GM18870 (cell line): ENCODE measurements around the gene MYBPH.

Experiments used
- ATAC-seq: cut with Tn5 transposase; IDR thresholded peaks from one replicate; pipeline ENCODE4 v1.9.1; 2021; ENCODE audit warnings: moderate library complexity; ENCODE audit not compliant: unreplicated experiment

MYBPH gene

DNA sequence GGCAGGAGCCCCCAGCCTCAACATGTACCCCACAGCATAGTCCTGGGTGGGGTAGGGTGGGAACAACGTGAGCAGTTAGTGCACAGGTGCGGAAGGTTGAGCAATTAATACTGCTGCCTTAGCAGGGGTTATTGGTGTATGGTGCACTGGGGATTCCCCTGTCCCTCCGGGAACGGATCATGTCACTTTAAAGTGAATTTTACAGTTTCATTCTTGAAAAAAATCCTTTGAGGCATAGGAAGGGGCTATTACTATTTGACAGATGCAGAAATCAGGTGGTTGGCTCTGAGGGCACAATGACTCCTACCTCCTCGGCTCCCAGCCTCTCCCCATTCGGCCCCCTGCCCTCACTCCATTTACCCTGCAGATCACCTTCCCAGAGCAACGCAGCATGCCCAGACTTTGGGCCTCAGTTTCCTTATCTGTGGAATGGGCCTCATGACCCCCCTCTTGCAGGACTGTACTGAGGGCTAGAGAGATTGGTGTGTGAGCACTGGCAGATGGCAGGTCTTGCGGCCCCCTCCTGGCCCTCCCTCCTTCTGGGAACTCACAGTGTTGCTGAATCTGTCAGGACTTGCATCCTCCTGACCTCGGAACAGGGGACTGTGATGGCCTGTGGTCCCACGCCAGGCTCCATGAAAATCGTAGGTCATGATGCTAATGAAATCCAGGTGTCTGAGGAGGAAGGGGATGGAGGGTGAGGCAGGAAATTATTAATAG is 5.1 kb upstream of the MYBPH start:
- no peak for ATAC-seq

DNA sequence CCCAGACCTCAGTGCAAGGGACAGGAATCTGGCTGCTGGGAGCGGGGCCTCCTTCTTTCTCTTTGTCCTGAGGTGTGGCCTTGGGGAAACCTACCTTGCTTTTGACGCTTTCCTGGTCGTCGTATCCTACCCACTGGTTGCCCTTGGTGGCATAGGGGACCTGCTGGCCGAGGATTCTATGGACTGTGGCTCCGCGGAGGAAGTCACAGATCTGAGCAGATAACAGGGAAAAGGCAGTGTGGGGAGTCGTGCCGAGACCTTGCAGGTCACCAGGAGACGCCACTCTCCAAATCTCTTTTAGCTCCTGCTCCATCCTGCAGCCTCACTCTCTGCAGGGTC is 4.0 kb upstream of the MYBPH start:
- no peak for ATAC-seq

DNA sequence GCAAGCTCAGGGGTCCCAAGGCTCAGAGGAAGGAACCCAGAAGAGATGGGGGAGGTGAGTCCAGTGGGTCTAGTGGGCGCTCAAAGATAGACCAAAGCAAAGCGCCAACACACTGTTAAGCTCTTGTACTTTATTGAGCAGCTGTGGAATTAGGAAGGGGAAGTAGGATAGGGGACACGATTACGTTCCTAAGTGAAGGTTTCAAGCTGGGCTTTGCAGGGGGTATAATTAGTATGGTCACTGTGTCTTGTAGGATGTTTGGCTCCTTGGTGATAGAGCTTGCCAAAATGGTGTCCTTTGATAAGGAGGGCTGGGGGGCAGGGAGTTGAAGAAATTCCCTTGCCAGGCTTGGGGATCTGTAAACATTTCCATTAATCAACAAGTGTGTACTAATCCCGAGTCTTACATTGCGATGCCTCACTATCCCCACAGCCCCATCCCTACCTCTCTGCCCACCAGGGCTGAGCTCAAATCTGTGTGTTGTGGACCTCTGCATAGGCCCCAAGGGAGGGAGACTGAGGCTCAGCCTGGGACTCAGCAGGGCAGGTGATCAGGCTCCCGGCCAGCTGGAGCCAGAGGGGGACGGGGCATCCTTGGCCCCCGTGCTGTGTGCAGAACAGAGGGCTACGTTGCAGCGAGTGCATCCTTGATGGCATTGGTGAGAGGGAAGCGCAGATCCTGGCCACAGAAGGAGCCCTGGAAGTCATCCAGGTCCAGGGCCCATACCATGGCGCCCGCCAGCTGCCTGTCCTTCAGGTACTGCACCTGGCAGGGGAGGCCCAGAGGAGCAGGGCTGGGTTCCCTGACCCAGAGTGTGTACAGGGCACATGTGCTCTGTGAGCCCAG is 3.4 kb upstream of the MYBPH start:
- ATAC-seq: no peak

DNA sequence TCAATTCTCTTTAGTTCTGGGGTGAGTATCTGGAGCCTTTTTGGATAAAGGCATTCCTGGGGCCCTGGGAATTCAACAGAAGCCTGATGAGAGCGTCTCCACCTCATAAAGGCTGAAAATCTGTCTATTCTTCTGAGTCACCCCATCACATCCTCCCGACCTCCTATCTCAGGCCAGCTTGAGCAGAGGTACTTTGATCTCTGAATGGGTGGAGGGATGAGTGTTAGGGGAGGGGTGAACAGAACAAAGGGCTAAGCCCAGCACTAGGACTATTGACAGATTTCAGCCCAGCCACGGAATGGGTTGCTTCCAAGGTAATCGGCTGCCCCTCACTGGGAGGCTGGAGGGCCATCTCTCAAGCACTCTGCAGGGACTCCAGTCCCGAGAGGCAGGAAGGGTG is 2.5 kb upstream of the MYBPH start:
- ATAC-seq: no peak

DNA sequence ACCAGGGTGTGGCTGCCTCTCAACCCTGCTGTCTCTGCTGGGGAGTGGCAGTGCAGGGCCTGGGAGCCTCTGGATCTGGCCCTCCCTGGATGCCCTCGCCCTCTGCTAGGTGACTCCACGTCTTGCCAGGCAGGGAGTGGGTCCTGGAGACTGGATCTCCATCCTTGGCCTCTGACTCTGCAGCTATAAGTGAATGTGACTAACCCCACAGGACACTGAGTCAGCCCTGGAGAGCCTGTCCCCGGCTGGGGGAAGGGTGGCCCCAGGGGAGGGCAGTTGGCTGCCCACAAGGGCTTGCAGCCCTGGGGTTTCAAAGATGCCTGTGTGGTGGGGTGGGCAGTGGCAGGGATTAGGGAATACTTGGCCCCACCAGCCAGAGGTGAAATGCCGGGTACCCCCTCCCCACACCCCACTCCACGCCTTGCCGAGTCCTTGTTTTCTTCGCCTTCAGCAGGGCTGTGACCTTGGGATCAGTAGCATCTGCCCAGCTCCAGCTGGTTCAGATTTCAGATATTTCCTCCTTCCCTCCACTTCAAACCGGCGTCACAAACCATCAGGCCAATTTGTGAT is 1.9 kb upstream of the MYBPH start:
- no peak for ATAC-seq

DNA sequence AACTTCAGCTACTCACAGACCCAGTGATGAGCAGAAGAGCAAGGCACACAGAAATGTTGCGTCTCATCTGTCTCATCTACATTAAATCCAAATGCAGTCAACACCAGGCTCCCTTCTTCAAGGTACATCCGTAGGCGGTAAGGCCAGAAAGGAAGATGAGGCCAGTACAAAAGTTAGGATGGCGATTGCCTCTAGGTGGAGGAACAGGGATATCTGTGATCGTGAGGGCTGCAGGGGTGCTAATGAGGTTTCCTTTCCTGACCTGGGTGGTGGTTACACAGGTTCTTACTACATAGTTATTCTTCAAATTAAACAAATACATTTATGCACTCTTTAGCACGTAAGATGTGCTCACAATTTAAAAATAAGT is 1.4 kb upstream of the MYBPH start:
- no peak for ATAC-seq

DNA sequence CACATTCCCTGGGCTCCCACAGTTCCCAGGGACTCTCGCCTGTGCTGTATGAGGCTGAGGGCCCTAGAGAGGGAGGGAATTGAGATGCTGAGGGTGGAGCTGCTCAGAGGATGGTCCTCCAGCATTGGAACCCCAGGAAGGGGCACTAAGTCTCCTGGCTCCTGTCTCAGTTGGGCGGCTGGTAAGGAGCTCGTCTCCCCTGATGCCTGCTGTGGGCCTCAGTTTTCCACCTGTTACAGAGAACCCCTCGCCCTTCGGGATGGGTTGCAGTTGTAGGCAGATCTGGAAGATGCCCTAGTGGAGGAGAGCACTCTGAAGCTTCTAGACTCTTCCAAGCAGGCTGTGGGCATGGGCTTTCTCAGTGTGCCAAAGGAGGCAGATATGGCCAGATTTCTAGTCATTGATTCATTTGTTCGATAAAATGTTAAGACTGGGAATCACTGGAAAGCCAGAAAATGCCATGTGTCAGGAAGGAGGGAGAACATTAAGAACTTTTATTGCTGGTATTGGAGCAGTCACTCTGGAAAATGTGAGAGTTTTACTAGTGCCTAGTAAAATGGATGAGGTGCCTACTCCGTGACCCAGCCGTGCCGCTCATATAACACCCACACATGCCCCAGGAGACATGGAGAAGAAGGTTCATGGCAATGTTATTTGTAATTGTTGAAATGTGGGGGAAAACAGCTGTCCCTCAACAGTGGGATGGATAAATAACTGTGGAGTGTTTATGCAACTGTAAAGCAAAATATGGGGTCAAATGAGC is 828 bp upstream of the MYBPH start:
- no peak for ATAC-seq

DNA sequence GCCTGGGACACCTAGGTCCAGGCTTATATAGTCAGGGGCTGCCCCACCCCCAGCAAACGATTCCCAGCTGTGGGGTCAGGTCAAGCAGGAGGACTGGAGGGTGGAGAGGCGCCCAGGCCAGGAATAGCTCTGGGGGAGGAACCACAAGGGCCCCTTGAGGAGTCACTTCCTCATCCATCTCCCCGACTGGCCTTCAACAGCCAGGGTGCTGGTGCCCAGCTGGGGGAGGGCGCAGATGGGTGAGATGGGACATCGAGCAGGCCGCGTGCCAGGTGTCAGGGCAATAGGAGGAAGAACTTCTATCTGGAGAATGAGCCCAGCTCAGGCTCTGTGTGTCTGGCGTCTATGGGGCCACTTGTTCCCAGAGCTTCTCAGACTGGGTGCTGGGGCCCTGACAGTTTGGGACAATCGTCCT is 208 bp upstream of the MYBPH start:
- ATAC-seq: no peak

DNA sequence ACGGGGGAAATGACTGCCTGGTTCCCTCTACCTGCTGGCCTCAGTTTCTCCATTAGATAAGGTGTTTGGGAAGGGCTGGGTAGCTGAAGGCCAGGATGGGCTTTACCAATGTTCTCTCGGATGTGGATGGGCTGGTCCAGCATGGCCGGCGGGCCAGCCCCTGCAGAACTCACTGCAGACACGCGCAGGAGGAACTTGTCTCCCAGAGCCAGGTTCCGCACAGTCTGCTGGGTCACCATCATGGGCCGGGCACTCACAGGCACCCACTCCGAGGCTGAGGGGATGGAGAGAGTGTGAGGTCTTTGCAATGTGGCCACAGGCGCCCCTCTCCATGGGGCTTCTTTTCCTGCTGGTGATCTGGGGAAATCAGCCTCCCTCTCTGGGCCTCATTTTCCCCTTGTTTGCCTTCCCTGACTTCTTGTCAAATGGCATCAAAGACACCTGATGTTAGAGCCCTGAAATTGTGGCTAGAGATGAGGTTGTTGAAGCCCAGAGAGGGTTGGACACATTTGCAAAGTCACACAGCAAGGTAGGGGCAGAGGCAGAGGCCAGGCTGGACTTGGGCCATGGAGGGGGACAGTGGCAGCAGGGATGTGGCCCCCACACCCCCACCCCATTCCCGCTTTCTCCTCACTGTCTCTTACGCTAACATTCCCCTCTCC is 1.2 kb downstream of the MYBPH start:
- no peak for ATAC-seq

DNA sequence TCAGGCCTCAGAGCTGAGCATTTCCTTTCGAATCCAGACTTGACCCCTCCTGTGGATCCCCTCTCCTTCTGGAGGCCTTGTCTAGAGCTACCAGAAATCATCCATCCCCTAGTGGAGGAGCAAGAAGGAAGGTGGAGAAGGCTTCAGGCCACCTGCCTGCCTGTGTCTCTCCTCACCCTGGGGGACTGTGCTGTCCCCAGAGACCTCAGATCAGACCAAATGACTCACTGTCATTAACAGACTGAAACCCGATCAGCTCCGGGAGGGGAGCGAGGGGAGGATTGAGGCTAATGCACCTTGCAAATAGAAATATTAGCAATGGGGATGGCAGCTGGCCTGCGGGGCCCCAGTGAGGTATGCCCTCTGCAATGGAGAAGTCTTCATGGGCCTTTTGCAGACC is 2.1 kb downstream of the MYBPH start:
- peak; percentile 71 for ATAC-seq

DNA sequence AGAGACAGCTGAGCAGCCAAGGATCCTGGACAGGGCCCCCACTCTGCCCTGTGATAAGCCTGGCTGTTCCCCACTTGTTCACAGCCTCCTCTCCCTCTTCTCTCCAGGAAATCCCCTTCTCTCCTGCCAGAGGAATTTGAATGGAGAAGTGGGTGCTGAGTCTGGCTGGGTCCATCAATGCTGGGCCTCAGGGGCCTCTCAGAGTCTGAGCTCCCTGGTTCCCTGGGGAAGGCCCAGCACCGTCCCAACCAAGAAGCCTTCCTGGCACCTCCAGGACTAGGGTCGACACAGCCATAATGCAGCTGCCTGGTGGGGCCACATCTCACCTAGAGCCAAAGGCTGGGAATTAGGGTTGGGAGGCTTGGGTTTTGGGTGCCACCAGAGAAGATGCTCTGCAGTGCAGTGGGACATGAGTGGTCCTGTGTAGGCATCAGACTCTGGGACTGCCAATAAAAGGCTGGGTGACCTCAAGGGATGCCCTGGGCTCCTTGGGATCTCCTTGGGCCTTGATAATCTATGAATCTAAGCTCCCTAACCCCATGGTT is 2.5 kb downstream of the MYBPH start:
- no peak for ATAC-seq

DNA sequence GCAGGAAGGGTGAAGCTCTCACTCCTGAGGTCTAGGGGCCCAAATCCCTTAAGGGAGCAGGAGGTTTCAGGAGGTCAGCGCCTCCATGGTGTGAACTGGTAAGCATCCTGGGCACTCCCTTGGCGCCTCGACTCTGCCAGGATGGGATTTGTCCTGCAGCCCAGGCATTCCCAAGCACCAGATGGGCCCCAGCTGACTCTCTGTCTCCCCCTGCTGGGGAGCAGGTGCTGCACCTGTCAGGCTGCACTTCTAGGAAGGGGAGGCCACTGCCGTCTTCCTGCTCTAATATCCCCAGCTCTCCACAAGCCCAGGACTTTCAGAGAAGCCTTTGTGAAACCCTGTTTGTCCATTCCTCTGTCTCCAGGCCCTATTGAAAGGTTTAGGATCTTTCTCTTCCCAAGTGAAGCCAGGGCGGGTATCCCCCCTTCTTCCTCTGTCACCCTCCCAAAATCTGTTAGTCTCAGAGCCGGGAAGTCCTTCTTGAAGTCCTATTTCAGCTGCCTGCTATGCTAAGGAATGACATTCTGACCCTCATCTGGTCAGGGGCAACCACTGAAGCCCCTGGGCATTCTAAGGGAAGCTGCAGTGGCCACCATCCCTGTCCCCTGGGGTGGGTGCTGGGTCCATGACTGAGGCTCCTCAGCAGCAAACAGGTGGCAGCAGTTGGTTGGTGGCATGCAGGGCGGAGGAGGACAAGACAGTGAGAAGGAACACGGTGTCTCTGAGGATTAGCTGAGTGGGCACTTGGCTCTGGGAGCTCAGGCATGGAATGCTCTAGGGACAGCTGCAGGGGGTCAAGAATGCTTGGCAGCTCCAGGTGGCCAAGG is 3.2 kb downstream of the MYBPH start:
- no peak for ATAC-seq

DNA sequence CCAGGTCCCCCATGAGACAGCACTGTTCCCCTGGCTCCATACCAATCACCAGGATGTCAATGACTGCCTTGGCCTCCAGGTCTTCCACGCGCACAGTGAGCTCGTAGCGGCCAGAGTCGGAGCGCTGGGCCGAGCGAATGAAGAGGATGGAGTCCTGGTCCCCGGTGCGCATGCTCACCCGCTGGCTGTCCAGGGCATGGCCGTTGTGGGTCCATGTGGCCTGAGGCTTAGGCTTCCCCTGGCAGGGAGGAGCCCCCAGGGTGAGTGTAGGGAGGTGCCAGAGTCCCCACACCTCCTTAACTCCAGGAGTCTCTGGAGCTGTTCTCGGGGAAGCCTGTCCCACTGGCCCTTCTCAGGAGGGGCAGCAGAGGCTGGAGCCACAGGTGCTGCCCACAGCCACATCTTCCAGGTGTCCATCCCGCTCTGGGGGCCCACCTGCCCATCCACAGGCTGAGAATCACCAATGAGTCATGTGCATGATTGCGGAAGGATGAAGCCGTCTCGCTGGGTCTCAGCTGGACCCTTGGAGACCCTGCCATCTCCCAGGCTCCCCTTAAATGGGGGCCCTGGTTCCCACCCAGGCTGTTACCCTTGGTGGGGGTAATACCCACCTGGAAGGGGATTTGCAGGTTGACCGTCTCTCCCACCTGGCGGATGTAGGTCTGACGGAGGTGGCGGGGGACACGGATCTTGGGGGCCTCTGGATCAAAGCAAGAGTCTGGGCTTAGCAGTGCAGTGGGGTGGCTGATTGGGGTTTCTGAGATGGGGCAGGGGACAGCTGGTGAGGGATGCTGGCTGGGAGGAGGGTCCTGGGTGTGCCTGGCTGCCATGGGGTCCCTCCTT is 4.1 kb downstream of the MYBPH start:
- no peak for ATAC-seq

DNA sequence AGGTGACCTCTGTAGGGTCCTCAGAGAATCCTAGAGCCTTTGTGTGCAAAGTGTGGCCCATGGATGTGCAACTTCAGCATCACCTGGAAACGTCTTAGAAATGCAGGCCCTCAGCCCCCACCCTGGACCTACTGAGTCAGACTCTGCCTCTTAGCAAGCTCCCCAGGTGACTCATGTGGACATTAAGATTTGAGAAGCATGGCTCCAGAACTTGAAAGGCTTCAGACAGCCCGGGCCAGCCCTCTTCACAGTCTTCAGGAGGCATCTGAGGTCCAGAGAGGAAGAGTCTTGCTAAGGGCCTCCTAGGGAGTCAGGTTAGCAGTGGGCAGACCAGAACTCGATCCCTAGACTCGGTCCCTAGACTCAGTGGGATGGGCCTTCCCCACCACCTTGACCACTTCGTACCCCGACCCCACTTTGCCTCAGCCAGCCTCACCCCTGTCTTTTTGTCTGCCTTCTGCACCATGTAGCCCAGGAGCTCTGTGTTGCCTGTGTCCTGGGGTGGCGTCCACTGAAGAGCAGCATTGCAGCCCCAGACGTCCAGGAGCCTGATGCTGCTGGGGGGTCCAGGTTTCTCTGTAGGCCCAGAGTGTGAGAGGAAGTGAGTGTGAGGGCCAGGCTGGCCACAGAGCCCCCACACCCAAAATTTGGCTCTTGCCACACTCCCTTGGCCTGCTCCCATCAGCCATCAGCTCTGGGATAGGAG is 4.8 kb downstream of the MYBPH start:
- ATAC-seq: no peak

DNA sequence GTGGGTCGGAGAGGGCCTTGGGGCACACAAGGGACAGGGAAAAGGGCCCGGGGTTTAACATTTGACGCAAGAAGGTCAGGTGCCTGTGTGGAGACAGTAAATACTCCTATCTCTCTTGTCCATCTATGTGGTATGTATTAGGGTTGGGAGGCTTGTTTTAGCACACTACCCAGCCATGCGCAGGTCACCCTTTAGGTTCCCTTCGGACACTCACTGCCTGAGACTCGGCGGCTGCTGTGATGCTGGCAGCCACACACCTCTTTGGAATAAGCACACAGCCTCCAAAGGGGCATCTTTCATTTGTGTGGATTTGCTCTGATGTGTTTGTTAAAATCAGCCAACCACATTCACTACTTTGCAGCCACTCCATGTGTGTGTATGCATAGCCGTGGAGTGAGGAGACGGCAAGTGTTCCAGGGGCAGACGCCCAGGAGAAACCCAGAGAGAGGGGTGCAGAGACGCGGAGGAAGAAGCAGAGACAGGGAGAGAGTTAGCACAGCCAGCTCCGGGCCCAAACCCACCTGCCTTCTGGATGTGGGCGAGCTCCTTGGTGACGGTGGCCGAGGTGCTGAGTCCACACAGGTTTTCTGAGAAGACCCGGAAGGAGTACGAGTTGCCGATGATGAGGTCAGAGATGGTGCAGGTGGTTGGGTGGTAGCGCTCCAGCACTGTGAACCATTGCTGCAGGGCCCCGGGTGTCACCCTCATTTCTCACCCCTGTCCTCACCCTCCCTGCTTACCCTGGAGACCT is 5.7 kb downstream of the MYBPH start:
- no peak for ATAC-seq

DNA sequence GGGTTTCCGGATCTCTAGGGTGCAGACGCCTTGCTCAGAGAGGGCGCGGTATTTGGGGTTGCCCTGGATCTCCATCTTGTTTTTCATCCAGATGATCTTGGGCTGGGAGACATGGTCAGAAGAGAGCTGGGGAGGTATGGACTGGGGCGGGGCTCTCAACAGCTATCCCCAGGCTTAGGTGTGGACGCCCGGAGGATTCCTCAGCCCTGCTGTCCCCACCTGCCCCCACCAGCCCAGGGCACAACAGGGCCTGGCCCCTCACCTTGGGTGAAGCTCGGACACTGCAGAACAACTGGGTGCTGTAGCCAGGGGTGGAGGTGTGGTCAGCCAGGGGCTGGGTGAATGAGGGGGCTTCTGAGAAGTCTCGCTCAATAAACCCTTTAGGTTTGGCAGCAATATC is 6.6 kb downstream of the MYBPH start:
- no peak for ATAC-seq

DNA sequence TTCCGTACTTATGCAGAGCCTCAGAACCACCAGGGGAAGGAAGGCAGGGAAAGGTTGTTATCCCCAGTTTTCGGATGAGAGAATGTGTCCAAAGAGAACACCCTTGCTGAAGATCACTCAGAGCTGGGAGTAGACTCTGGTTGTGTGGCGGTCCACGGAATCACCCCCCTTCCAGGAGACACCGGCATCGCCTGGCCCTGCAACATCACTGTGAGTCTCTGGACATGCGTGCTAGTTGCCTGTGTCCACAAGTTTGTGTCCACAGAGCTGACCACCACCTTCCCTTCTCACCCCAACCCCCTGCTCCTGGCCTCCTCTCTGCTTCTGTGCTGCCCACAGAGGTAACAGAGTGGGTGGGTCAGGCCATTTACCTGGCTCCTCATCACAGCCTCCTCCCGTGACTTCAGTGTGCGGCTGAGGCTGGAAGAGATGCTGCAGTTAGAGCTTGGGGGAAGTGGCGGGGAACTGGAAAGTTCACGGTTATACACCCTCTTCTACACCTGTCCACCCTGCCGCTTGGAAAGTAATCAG is 7.3 kb downstream of the MYBPH start:
- no peak for ATAC-seq

DNA sequence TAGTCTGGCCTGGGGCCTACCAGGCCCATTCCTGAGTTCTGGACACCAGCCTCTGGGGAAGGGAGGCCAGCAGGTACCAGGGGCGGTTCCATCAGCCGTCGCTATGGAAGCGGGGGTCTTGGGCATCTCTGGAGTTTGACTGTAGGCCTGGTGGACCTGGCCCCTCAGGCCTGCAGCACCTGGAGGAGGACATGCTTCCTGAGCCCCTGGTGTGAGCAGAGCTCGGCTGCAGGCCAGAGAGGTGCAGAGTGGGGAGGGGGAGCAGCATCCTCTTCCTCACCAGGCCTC is 7.8 kb downstream of the MYBPH start:
- no peak for ATAC-seq
